Measurements from ENCODE around the gene TNIK.
"Not testable (repeated sequence)": the region's sequence is repeated elsewhere in the genome, so short reads cannot be mapped to it uniquely, and the experiment has no call there.

TNIK gene

DNA sequence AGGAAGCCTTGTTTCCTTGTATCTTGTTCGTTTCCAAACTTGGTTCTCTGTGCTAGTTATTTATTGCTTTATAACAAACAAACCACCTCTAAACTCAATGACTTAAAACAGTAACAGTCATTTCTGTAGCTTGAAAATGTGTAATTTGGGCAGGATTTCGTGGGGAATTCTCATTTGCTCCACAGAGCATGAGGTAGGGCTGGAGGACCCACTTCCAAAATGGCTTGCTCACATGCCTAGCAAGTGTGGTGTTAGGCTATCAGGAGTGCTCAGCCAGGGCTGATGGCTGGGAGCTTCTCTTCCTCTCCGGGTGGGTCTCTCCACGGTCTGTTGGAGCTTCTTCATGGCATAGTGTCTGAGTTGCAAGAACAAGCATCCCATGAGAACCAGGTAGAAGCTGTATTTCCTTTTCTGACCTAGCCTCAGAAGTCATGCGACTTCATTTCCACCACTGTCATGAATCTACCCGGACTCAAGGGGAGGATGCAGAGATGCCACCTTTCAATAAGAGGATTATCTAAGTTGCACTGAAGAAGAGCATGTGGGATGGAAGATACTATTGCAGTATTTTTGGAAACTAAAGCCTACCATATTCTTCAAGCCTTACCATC lies 8.2 kb upstream of the TNIK start:
- no peak for DNase-seq (ENCODE audit: low read depth)

DNA sequence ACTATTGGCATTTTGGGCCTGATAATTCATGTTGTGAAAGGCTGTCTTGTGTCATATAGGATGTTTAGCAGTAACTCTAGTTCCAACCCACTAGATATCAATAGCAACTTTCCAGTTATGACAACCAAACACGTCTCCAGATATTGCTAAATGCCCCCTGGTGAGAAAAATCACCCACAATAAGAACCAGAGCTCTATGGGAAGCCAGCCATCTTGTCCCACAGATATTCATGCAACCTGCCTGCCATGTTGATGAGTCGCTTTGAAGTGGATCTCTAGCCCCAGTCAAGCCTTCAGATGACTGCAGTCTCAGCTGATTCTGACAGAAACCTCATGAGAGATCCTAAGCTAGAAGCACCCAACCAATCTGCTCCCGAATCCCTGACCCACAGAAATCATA lies 5.6 kb upstream of the TNIK start:
- DNase-seq (ENCODE audit: low read depth), result no peak

DNA sequence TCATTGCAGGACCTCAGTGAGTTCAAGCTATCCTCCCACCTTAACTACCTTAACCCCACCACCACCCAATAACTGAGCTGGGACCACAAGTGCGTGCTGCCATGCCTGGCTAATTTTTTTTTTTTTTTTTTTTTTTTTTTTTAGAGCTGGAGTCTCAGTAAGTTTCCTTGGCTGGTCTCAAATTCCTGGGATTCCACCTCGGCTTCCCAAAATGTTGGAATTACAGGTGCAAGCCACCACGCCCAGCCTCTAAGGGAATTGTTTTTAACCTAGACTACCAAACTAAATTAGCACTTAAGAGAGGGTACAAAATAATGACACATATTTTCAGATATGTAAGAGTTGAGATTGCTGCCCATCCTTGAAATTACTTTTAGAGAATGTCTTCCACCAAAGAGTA lies 4.3 kb upstream of the TNIK start:
- no peak for DNase-seq (ENCODE audit: low read depth)

DNA sequence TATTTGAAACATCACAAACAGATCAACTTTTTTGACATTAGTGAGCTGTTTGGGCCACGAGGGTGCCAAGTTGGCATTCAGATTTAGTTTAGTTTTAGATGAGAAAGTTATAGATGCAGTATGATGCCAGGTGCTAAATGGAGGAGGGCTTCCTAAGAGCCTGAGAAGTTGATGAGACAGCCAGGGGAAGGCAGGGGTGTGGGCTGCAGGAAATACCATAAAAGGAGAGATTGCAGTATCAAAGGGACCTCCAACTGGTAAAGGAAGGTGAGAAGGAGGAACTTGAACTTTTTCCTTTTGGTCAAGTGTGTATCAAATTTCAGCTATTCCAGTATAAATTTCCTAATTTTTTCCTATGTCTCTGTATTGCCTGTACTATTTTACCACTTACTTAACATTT lies 2.0 kb upstream of the TNIK start:
- DNase-seq (ENCODE audit: low read depth), result no peak

DNA sequence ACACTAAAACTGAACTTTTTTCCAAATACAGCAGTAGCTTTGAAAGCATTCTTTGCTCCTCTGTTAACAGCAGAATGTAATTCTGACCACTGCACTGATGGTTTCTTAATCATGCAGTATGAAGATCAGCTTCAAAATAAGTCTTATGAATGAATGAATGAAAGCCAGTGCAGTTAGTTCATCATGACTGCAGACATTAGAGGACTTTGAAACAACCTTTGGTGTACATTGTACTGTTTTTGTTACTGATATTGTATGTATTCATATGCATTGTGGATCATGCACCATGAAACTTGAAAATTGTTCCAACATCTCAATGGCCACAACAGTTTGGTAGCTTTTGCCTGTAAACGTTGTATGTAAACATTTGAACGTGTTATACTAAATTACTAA lies 1.3 kb upstream of the TNIK start:
- DNase-seq (ENCODE audit: low read depth), result no peak

DNA sequence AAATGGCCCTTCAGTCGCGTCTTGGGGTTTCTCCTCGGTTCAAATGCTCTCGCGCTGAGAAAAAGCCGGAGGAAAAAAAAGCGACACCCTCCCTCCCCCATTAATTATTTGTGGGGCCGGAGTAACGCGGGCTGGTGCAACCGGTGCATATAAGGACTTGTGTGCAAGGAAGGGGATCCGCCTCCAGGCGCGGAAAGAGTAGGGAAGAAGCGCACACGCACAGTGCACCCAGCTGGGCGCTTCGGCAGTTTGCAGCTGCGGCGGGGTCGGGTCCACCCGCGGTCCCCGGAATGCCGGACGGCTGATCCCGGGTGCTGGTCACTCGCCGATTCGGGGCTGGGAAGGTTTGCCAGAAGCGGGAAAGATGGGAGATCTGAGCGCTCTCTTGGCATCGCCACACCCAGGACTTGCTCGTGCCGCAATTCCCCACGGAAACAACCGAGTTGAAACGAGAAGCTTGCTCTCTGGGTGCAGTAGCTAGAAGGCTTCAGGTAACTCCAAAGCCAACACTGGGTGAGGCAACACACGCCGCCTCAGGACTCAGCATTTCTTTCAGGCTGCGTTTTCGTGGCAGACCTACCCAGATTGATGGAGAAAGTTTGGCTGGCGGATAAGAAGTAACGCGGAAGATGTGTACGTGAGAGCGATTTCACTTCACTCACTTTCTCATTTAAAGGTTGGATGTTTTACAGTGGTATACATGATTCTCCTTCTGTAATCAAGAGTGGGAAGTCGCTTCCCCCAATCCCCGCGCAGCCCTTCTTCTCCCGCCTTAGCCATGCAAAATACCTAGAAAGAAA lies 720 bp upstream of the TNIK start:
- no peak for DNase-seq (ENCODE audit: low read depth)

DNA sequence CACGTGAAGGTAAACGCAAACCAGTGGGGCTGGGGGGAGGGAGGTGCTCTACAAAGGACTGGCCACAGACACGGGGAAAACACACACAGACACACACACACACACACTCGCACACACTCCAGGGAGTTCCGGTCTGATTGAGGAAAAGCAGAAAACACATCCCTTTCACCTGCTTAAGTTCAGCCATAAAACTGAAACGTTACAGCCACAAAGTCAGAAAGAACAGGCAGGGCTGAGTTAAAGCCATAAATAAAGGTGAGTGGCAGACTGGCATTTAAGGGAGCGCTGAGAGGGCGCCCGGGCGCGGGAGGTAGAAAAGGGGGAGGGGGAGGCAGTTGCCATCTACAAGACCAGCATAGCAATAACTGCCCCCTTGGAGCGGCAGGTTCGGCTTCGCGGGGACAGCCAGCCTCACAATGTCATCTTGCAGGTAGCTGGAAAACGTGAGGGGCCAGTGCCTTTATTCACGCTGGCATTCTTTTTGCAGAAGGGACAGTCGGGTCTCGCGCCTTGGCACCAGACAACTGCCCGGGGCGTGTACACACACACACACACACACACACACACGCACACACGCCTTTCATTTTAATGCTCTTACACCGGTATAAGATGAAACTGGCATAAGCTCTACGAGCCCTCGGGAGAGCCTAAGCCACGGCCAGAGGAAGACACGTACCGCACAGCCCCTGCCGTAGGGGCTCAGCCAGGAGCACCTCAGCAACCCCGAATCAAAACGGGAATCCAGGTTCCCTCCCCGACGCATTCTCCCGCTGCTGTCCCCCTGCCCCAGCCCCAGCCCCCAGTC lies 866 bp downstream of the TNIK start:
- DNase-seq (ENCODE audit: low read depth), result no peak

DNA sequence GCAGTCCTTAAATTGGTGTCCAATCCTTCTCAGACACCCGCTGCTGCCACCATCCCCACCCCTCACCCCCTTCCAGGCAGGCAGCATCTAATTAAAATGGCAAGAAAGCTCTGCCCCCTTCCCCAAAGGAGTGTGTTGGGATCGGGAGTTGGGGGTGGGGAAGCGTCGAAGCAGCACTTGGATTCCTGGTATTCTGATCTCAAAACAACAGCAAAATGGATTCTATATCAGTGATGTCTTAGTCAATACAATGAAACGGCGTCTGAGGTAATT lies 1.4 kb downstream of the TNIK start:
- no peak for DNase-seq (ENCODE audit: low read depth)

DNA sequence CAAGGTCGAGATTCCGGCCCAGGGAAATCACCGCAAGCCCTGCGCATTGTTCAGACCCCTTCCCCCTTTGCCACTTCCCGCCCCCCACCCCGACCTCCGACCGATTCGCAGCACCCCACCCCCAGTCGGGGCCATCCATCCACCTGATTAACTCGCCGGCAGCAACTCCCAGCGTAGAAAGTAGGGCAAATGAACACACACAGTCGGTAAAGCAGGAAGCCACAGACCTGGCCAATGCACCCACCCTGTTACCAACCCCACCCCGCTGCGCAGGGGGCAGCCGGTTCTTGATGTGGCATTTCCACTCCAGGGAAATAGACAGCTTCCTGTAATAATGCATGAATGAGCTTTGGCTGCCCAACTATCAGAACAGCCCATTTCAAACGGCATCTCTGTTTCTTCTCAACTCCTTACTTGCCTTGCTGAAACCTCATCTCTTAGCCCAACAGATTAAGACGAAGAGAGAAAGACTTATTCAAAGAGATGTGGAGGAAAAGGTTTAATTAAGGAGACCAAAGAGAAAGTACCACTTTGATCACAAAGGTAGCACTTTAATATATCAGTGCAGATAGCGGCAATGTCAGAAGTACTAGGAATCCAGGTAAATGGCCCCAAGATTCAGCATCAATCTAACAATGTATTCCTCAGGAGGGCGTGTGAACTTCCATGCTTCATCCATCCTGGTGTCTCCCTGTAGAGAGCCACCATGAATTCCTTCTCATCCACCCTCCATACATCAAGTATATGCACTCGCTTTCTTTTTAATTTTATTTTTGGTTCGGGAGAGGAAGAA lies 1.9 kb downstream of the TNIK start:
- DNase-seq (ENCODE audit: low read depth), result no peak

DNA sequence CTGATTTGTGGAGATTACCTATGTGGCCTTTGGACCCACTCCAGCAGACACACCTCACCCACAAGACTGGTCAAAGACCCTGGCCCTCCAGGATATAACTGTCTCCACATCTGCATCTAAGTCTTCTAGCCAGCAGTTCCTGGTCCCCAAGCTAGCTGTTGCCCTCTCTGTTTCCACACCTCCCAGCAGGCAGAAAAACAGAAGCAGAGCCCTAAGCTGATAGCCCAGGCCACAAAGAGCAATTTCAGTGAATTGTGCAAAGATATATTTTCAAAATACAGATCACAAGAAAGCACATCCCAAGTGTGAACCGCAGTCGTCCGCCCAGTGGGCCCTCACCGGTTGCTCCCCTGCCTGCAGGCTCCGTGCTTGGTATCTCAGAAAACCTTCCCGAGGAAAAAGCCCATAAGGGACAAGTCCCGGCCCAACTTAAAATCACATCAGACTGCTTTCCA lies 2.6 kb downstream of the TNIK start:
- DNase-seq (ENCODE audit: low read depth), result no peak

DNA sequence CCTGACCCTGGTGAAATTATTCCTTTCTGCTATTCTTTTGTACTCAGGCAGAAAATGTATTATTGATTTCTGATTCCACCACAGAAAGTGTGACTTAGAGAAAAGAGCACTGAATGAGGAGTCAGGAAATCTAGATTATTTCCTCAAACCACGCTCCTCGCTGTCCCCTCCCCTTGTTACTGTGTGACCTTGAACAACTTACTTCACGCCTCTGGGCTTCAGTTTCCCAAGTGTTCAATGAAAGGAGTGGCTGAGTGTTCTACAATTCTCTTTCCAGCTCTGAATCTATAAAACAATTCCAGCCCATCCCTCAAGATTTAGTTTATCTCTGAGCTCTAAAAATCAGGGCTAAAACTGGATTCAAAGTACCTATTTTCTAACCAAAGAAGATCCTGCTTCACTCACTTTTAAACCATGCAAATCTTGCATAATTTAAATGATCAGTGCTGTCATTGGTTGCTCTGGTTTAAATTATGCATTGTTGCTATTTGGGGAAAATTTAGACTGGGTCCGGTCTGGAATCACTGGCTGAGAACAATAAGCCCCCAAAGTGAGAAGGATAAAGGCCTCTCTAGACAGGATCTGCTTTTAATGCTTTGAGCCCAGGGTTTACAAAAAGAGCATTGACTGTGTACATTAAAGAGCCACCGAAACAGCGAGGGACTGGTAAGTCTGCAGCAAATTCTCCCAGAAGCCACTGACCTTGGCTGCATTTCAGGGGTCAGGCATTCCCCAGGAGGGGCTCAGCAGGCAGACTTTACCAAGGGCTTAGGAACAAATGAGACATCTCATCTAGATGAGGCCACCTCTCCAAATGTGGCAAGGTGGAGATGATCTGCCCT lies 3.2 kb downstream of the TNIK start:
- DNase-seq (ENCODE audit: low read depth), result no peak

DNA sequence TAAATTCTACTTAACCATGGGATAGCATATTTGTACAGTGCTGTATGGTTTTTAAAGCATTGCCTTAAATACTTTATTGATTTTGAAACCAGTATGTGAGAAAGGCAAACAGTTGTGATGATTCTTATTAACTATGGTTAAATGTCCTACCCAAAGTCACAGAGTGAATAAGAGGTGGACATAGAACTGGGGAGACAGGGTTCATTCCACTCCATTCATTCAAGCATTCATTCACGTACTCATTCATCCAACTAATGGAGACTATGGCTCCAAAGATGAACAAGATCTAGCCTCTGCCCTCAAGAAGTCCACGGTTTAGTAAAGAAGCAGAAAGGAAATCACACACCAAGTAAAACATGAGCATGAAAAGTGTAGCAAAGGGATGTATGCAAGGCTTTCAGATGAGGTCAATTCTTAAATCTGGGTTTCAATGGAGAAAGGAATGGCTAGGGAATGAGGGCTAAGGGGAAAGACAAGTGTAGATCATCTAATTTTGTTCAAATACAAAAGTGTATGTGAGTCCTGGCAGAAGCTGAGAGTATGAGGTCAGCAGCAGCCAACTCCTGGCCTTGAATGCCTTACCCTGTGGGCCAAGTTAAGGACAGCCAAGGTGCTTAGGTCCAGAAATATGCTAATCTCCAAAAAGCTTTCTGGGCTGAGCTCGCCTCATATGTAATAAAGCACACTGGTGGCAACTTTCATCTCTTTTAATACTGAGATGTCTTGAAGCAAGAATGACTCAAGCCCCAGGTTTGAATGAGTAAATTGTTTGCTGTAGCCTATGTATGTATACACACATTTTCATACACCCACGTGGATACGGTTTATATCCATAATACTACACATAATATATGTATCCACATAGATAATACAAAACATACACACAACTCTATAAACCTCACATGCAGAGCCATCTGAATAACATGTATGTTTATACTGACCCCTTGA lies 4.3 kb downstream of the TNIK start:
- DNase-seq (ENCODE audit: low read depth), result no peak

DNA sequence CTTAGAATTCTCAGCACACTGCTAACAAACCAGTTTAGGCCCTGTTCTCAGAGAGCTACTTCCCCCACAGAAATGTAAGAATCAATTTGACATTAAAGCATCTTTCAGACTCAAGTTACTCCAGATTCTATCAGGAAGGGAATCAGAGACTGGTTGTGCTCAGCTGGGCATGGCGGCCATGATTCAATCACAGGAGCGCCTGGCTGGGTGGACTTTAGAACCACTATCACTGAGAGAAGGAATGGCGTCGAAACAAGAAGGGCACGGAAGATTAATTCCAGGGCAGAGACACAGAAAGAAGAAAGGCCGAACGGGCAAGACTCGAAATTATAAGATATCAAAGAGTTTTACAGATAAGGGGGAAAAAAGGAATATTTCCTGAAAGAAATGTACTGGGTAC lies 6.2 kb downstream of the TNIK start:
- no peak for DNase-seq (ENCODE audit: low read depth)

DNA sequence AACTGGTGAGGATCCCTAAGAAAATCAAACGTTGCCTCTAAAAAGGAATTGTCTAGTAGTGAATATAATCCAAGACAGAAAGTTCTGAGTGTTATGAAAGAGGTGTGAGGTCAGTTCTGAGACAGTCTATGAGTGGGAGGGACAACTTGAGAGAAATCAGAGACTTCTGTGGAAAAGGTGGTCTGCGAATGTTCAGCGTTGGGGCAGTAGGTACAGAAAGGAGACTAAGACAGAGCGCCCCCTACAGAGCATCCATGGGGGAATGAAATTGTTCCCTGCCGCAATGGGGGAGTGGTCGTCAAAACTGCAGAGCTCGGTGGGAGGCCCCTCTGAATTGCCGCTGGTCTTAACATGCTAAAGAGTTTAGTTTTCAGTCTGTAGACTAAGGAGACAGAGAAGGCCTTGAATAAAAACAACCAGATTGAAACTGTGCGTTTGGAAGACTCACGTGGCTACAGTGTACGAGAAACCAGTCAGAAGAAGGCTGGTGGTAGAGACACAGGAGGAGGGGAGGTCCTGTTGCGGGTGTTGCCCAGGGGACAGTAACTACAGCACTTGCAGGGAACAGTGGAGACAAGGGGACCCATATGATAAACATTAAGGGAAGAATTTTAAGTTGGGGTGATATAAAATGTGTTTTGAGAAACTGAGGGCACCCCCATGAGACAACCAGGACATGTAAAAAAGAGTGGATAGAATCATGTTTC lies 6.9 kb downstream of the TNIK start:
- DNase-seq (ENCODE audit: low read depth), result no peak

DNA sequence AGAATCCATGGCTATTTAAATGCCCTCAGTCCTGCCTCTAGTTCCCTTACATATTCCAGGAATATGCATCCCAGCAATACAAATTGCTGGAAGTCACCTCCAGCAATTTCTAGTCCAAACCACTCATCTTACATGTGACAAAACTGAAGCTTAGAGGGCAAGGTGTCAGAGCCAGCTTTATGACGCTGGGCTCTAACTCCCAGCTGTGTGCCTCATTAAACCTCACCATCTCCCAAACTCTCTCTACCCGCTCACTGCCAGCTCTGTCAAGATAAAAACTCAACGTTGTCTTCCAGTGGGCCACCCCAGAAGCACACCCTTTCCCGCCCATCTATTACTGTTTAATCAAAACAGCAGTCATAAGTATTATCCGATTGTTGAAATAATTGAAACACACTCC lies 7.9 kb downstream of the TNIK start:
- no peak for DNase-seq (ENCODE audit: low read depth)

DNA sequence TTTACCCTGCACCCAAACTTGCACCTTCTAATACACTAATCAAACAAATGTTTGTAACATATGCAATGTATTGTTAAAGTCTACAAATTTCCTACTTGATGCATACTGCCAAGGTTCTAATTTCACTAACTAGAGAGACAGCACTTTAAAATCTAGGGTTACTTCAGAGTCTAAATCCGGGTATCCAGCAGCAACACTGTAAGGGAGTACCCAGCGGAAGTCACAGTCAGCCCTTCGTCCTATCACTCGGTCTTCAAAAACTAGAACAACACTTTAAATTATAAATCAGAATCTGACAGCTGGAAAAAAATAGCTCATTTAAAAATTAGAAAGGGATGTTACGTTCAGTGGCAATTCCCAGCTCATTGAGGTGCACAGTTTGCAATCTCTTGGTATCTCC lies 8.3 kb downstream of the TNIK start:
- DNase-seq (ENCODE audit: low read depth), result no peak

DNA sequence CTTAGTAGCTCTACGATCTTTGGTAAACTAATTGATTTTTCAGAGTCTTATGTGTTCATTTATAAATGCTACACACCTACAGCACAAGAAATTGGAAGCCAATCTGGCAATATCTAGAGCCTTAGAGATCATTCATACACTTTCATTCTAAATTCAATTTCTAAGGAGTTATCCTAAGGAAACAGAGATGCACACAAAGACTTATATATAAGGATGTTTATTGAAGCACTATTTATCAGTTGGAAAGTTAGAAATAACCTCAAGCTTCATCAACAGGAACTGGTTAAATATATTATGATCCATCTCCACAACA lies 12.7 kb downstream of the TNIK start:
- not testable (repeated sequence) for DNase-seq (ENCODE audit: low read depth)

DNA sequence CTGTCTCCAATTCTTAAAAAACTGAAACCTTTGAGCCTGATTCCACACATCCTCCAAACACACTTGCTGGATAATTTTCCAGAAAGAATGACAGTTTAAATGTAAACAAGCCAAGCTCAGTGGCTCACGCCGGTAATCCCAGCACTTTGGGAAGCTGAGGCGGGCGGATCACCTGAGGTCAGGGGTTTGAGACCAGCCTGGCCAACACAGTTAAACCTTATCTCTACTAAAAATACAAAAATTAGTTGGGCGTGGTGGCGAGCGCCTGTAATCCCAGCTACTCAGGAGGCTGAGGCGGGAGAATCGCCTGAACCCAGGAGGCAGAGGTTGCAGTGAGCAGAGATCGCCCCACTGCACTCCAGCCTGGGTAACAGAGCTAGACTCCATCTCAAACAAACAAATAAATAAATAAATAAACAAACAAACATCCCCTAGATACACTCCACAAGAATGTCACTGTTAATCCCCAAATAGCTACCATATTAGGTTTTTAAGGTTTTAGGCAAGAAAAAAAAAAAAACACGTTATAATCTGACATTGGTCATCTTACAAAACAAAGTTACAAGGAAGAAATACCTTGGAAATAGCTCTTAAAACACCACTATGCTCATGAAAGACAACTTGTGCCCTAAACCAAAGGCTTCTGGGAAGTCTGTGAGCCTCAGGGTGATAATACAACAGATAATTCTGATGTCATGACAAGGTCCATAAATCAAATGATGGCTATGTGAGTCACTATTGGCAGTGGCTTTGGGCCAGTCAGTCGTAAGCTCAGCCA lies 13.2 kb downstream of the TNIK start:
- DNase-seq (ENCODE audit: low read depth), result peak; percentile 57

DNA sequence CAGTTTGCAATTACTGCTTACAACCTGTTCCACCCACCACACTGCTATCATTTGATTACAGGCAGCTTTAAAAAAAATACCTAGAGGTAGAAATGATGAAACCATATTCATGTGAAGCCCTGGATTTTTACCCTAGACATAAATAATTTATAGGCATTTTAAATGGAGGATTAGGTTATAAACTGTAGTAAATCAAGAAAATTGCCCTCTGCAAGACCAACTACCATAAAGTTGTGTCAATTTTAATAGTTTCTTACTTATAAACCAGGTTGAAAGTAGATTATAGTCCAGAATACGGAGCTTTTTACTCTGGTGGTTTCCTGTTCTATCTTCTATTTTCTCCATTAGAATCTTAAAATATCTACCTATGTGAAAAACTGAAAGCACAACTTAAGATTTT lies 13.9 kb downstream of the TNIK start:
- DNase-seq (ENCODE audit: low read depth), result no peak

Measured in stromal cell of bone marrow (primary cell).